Retinal pigment epithelial cell (primary cell): ENCODE data around the gene ZNF587.
"Not testable (repeated sequence)": the region's sequence is repeated elsewhere in the genome, so short reads cannot be mapped to it uniquely, and the experiment has no call there.

ENCODE experiments used
- DNase-seq: peaks from one replicate; pipeline ENCODE4 v3.0.0-alpha.2; 2010; ENCODE audit warnings: low read depth
- H3K4me3 ChIP-seq: 2 replicates; pipeline ENCODE4 v1.5.1; 2011; ENCODE audit warnings: mild to moderate bottlenecking, low read length, control low read depth, moderate library complexity
- CTCF ChIP-seq: conservative IDR thresholded peaks from 2 replicates; pipeline ENCODE4 v1.5.1; 2011; ENCODE audit warnings: low read depth, low read length, control low read depth, inconsistent platforms

ZNF587 gene

DNA sequence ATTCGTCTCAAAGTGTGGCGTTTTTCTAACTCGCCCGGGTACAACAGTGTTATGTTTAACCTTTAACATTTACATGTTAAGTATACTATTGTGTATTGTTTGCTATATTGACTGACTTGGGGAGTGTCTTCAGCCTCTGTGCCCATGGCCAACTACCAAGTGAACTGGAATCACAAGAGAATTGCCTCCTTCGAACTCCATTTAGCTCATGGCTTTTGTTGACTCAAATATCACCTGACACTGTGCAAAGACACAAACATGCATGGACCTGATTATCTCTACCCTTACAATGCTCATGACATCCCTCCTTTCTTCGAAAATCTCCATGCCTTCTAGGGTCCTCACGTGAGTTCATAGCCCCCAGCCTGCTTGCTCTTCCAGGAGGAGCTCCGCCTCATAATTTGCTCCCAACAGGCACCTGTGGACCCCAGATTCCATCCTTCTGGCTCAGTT lies 38.5 kb downstream of the ZNF587 start:
- no peak for DNase-seq
- TF ChIP-seq CTCF: no peak

DNA sequence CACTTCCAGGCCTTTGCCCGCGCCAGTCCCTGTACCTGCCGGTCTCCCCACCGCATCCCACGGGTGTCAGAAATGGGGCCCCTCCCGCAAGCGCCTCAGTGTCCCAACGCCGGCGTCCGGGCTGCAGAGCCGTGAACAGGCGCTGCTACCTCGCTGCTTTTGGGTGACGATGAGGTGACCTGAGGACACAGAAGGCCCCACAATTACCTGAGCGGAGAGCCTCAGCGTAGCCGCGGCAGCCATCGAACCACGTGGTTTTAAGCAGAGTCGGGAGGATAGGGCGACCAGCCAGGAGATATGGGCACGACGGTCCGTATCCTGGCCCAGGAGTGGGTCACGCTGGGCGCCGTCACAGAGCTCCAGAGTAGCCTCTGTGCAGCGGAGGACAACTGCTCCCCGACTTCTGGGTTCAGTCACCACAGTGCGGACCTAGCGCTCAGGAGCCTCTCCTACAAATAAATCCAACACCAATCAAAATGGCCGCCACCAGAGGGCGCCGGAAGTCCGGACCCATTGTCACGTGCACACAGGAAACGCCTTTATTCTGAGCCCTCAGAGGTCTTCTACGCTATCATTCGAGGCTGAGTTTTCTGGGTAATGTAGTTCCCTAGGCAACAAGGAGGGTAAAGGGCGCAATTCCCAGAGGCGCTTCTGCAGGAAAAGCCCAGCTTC lies 39.0 kb downstream of the ZNF587 start, which contains the start of gene ZNF814:
ZNF814 (minus strand) TSS at position 478 of the 672 bp plus-strand sequence; CDS start at position 243, 235 bp downstream.
- peak within 1 kb of the TSS; percentile 91 for H3K4me3 ChIP-seq
- DNase-seq: peak; percentile 59
- TF ChIP-seq CTCF: peak; percentile 37

More for the DNA sequence above, 38.5 kb downstream of the ZNF587 start:
- peak overlapping the region; percentile 91 for H3K4me3 ChIP-seq

DNA sequence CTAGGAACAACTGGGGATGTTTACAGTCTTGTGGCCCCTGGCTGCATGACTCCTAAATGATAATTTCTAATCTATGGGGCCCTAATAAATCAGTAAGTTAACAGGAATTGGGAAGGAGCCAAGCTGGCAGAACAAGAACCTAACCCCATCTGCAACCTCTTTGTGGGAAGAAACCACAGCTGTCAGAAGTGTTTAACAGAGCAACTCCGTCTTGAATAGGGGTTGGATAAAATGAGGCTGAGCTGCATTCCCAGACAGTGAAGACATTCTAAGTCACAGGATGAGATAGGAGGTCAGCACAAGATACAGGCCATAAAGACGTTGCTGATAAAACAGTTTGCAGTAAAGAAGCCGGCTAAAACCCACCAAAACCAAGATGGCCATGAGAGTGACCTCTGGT lies 41.0 kb downstream of the ZNF587 start:
- not testable (repeated sequence) for H3K4me3 ChIP-seq
- DNase-seq: peak; percentile 43

- no peak for DNase-seq
- no peak for TF ChIP-seq CTCF
- no peak overlapping the region for H3K4me3 ChIP-seq
These were observed 50.7 kb downstream of the ZNF587 start for GRCh38 chr19:57900311-57900710.

GRCh38 chr19:57903618-57904184 lies 54.0 kb downstream of the ZNF587 start:
- no peak for DNase-seq
- no peak for TF ChIP-seq CTCF
- H3K4me3 ChIP-seq: no peak overlapping the region

GRCh38 chr19:57905258-57905657 lies 55.6 kb downstream of the ZNF587 start:
- TF ChIP-seq CTCF: no peak
- H3K4me3 ChIP-seq: no peak overlapping the region
- DNase-seq: no peak

- H3K4me3 ChIP-seq: no peak overlapping the region
- no peak for DNase-seq
- TF ChIP-seq CTCF: no peak
These were observed 57.7 kb downstream of the ZNF587 start for GRCh38 chr19:57907394-57907793.
